ENCODE data around the gene AMIGO1. TPM values are rescaled to one million over a fixed set of nuclear protein-coding genes. Genes with fewer than 3 reads are reported as not detected.

Gene AMIGO1
- total RNA-seq, 4 donors from 2014 or later: 1.0 to 10.1 (median 3.8) TPM

GRCh38 chr1:109535971-109536491 is 26.5 kb upstream of the AMIGO1 start:
- no peaks in the 10 kb centered on the region for H3K9me3 ChIP-seq
- DNase-seq: peak; percentile 34 to 36
- no peak overlapping the region for H3K4me3 ChIP-seq
- H3K4me1 ChIP-seq: no peaks in the 10 kb centered on the region
- peak overlapping the region; percentile 0 to 53 for H3K27ac ChIP-seq
- H3K36me3 ChIP-seq: no peaks in the 10 kb centered on the region
- no peak for TF ChIP-seq POLR2A (IDR thresholded peaks at IDR 0.05)
- no peak for TF ChIP-seq CTCF (IDR thresholded peaks at IDR 0.05)
- H3K27me3 ChIP-seq: no peaks in the 10 kb centered on the region
- intact Hi-C loops (cut with DNase I; ENCODE audit: low total_unique reads): no loop called here

GRCh38 chr1:109535481-109535880 is 26.0 kb upstream of the AMIGO1 start:
- no peaks in the 10 kb centered on the region for H3K9me3 ChIP-seq
- no peak for DNase-seq
- TF ChIP-seq POLR2A (IDR thresholded peaks at IDR 0.05): no peak
- no peak for TF ChIP-seq CTCF (IDR thresholded peaks at IDR 0.05)
- H3K4me1 ChIP-seq: no peaks in the 10 kb centered on the region
- H3K36me3 ChIP-seq: no peaks in the 10 kb centered on the region
- no peak overlapping the region for H3K4me3 ChIP-seq
- H3K27ac ChIP-seq: peak overlapping the region; percentile 0 to 53
- intact Hi-C loops (cut with DNase I; ENCODE audit: low total_unique reads): no loop called here
- no peaks in the 10 kb centered on the region for H3K27me3 ChIP-seq

- Histone ChIP-seq H3K36me3 (no peaks in the 10 kb centered on the region), H3K9me3 (no peaks in the 10 kb centered on the region), H3K4me1 (no peaks in the 10 kb centered on the region), H3K27ac (no peak overlapping the region), H3K27me3 (no peaks in the 10 kb centered on the region), H3K4me3 (no peak overlapping the region)
- DNase-seq: no peak
- TF ChIP-seq CTCF (IDR thresholded peaks at IDR 0.05): no peak
- no peak for TF ChIP-seq POLR2A (IDR thresholded peaks at IDR 0.05)
- intact Hi-C loops (cut with DNase I; ENCODE audit: low total_unique reads): no loop called here
These were observed 24.9 kb upstream of the AMIGO1 start for GRCh38 chr1:109534307-109534858.

GRCh38 chr1:109532365-109533136 is 23.0 kb upstream of the AMIGO1 start:
- H3K27ac ChIP-seq: no peak overlapping the region
- intact Hi-C loops (cut with DNase I; ENCODE audit: low total_unique reads): loop anchor here (2.0 kb wide), 1 partner anchor 42 kb away; no protein-coding TSS in a partner anchor
- no peaks in the 10 kb centered on the region for H3K4me1 ChIP-seq
- no peak overlapping the region for H3K4me3 ChIP-seq
- no peaks in the 10 kb centered on the region for H3K9me3 ChIP-seq
- H3K36me3 ChIP-seq: no peaks in the 10 kb centered on the region
- no peaks in the 10 kb centered on the region for H3K27me3 ChIP-seq
- peak; percentile 96 to 99 (median 97) for TF ChIP-seq CTCF (IDR thresholded peaks at IDR 0.05)
- no peak for TF ChIP-seq POLR2A (IDR thresholded peaks at IDR 0.05)
- DNase-seq: peak; percentile 80 to 85

- Histone ChIP-seq H3K9me3 (no peaks in the 10 kb centered on the region), H3K4me3 (no peak overlapping the region), H3K27me3 (no peaks in the 10 kb centered on the region), H3K4me1 (no peaks in the 10 kb centered on the region), H3K27ac (no peak overlapping the region), H3K36me3 (no peaks in the 10 kb centered on the region)
- TF ChIP-seq POLR2A (IDR thresholded peaks at IDR 0.05) (no peak), CTCF (IDR thresholded peaks at IDR 0.05) (no peak)
- no peak for DNase-seq
- intact Hi-C loops (cut with DNase I; ENCODE audit: low total_unique reads): loop anchor here (2.0 kb wide), 1 partner anchor 41 kb away; no protein-coding TSS in a partner anchor
These were observed 22.4 kb upstream of the AMIGO1 start for GRCh38 chr1:109531826-109532364.
